ENCODE results near the gene NDUFAF3. TPM values are rescaled to one million over a fixed set of nuclear protein-coding genes. Genes with fewer than 3 reads are reported as not detected.

Gene NDUFAF3
- total RNA-seq, 1 experiment from 2014 or later: 38.8 TPM

- Histone ChIP-seq H3K9me3 (ENCODE audit: insufficient read depth, low read depth) (no peaks in the 10 kb centered on the region), H3K4me3 (no peak overlapping the region), H3K9me2 (ENCODE audit: insufficient read depth) (no peaks in the 10 kb centered on the region), H3K27ac (no peak overlapping the region), H3K27me3 (ENCODE audit: insufficient read depth, low read depth) (no peaks in the 10 kb centered on the region), H3K36me3 (ENCODE audit: low read depth) (0 out of 2 replicates have a peak, but pooled peaks cover 3% of the 10 kb centered on the region), H3K79me2 (ENCODE audit: low read depth) (no peaks in the 10 kb centered on the region), H3K4me2 (no peak overlapping the region), H3K4me1 (replicated peaks; ENCODE audit: insufficient read depth) (no peaks in the 10 kb centered on the region), H3F3A (ENCODE audit: insufficient read depth, low read depth) (peaks cover 16% of the 10 kb centered on the region; the same call in 1 of the 2 replicates), H2AFZ (no peak overlapping the region), H4K20me1 (ENCODE audit: insufficient read depth) (no peaks in the 10 kb centered on the region)
- ChIA-PET CTCF (no interaction called here), POLR2A (ENCODE audit: unreplicated experiment) (interaction anchor here (0.6 kb wide), 1 partner anchor 318 kb away, joined by 19 read pairs; no protein-coding TSS in a partner anchor)
- no peak for DNase-seq
- BruUV-seq (replicated peaks): no TSS peak
- intact Hi-C loops (cut with micrococcal nuclease; ENCODE audit: unreplicated experiment): no loop called here
- TF ChIP-seq EZH2 (IDR thresholded peaks at IDR 0.05; ENCODE audit: low read depth): no peak
- TF ChIP-seq CTCF (conservative IDR thresholded peaks at IDR 0.05): no peak
These were observed 38.8 kb upstream of the NDUFAF3 start for GRCh38 chr3:48983096-48983495.

GRCh38 chr3:48984663-48985062 lies 37.3 kb upstream of the NDUFAF3 start:
- H3K36me3 ChIP-seq (ENCODE audit: low read depth): 0 out of 2 replicates have a peak, but pooled peaks cover 3% of the 10 kb centered on the region
- H3F3A ChIP-seq (ENCODE audit: insufficient read depth, low read depth): peaks cover 24% of the 10 kb centered on the region; the same call in 1 of the 2 replicates
- no peak overlapping the region for H3K27ac ChIP-seq
- intact Hi-C loops (cut with micrococcal nuclease; ENCODE audit: unreplicated experiment): no loop called here
- POLR2A ChIA-PET (ENCODE audit: unreplicated experiment): interaction anchor here (0.6 kb wide), 1 partner anchor 17 kb away, joined by 4 read pairs; no protein-coding TSS in a partner anchor
- no peaks in the 10 kb centered on the region for H3K9me2 ChIP-seq (ENCODE audit: insufficient read depth)
- CTCF ChIA-PET: no interaction called here
- 0 out of 2 replicates have a peak, but pooled peaks cover 7% of the 10 kb centered on the region for H3K79me2 ChIP-seq (ENCODE audit: low read depth)
- H3K4me1 ChIP-seq (replicated peaks; ENCODE audit: insufficient read depth): peaks cover 7% of the 10 kb centered on the region
- H2AFZ ChIP-seq: no peak overlapping the region
- no peaks in the 10 kb centered on the region for H4K20me1 ChIP-seq (ENCODE audit: insufficient read depth)
- no peak for DNase-seq
- no peak for TF ChIP-seq EZH2 (IDR thresholded peaks at IDR 0.05; ENCODE audit: low read depth)
- no peak for TF ChIP-seq CTCF (conservative IDR thresholded peaks at IDR 0.05)
- no peak overlapping the region for H3K4me3 ChIP-seq
- H3K4me2 ChIP-seq: no peak overlapping the region
- no peaks in the 10 kb centered on the region for H3K27me3 ChIP-seq (ENCODE audit: insufficient read depth, low read depth)
- no TSS peak for BruUV-seq (replicated peaks)
- no peaks in the 10 kb centered on the region for H3K9me3 ChIP-seq (ENCODE audit: insufficient read depth, low read depth)

- intact Hi-C loops (cut with micrococcal nuclease; ENCODE audit: unreplicated experiment): no loop called here
- no peak for DNase-seq
- Histone ChIP-seq H3K27me3 (ENCODE audit: insufficient read depth, low read depth) (no peaks in the 10 kb centered on the region), H4K20me1 (ENCODE audit: insufficient read depth) (no peaks in the 10 kb centered on the region), H2AFZ (no peak overlapping the region), H3K9me2 (ENCODE audit: insufficient read depth) (no peaks in the 10 kb centered on the region), H3K36me3 (ENCODE audit: low read depth) (no peaks in the 10 kb centered on the region), H3F3A (ENCODE audit: insufficient read depth, low read depth) (peaks cover 27% of the 10 kb centered on the region; the same call in 1 of the 2 replicates), H3K79me2 (ENCODE audit: low read depth) (peaks cover 14% of the 10 kb centered on the region), H3K4me1 (replicated peaks; ENCODE audit: insufficient read depth) (peaks cover 8% of the 10 kb centered on the region), H3K27ac (no peak overlapping the region), H3K4me2 (no peak overlapping the region), H3K4me3 (no peak overlapping the region), H3K9me3 (ENCODE audit: insufficient read depth, low read depth) (no peaks in the 10 kb centered on the region)
- CTCF ChIA-PET: interaction anchor here (0.6 kb wide), 2 partner anchors 34 to 446 kb away, joined by 3 to 15 read pairs; no protein-coding TSS in a partner anchor
- TF ChIP-seq CTCF (conservative IDR thresholded peaks at IDR 0.05): no peak
- no peak for TF ChIP-seq EZH2 (IDR thresholded peaks at IDR 0.05; ENCODE audit: low read depth)
- BruUV-seq (replicated peaks): no TSS peak
- POLR2A ChIA-PET (ENCODE audit: unreplicated experiment): interaction anchor here (0.5 to 0.6 kb wide), 2 partner anchors 28 to 146 kb away, joined by 3 to 4 read pairs; no protein-coding TSS in a partner anchor
These were observed 36.0 kb upstream of the NDUFAF3 start for GRCh38 chr3:48985831-48986376.
